Activated CD4-positive, alpha-beta T cell treated with anti-CD3 and anti-CD28 coated beads for 1 hour (primary cell): ENCODE data around the gene LRRC7.
"Not testable (repeated sequence)": the region's sequence is repeated elsewhere in the genome, so short reads cannot be mapped to it uniquely, and the experiment has no call there.

Experiments used
- DNase-seq: peaks from one replicate; pipeline ENCODE4 v3.0.0-alpha.2; 2020

Gene LRRC7

GRCh38 chr1:69702085-69702484 lies 134.4 kb downstream of the LRRC7 start:
- no peak for DNase-seq

- DNase-seq: no peak
Observed at GRCh38 chr1:69706473-69706872, 138.8 kb downstream of the LRRC7 start.

- DNase-seq: no peak
Observed at GRCh38 chr1:69707103-69707502, 139.4 kb downstream of the LRRC7 start.

- DNase-seq: no peak
Observed at GRCh38 chr1:69710484-69711189, 142.9 kb downstream of the LRRC7 start.

- no peak for DNase-seq
Observed at GRCh38 chr1:69711190-69711930, 143.6 kb downstream of the LRRC7 start.

GRCh38 chr1:69717834-69718233 lies 150.1 kb downstream of the LRRC7 start:
- DNase-seq: not testable (repeated sequence)

GRCh38 chr1:69728206-69728605 lies 160.5 kb downstream of the LRRC7 start:
- DNase-seq: no peak

GRCh38 chr1:69733061-69733460 lies 165.3 kb downstream of the LRRC7 start:
- DNase-seq: no peak

GRCh38 chr1:69737527-69738185 lies 169.9 kb downstream of the LRRC7 start:
- no peak for DNase-seq

- DNase-seq: no peak
Observed at GRCh38 chr1:69738458-69739250, 170.9 kb downstream of the LRRC7 start.

- DNase-seq: no peak
Observed at GRCh38 chr1:69739251-69739605, 171.5 kb downstream of the LRRC7 start.

- DNase-seq: no peak
Observed at GRCh38 chr1:69743146-69743545, 175.4 kb downstream of the LRRC7 start.

- no peak for DNase-seq
Observed at GRCh38 chr1:69744381-69744780, 176.7 kb downstream of the LRRC7 start.

GRCh38 chr1:69747207-69747606 lies 179.5 kb downstream of the LRRC7 start:
- no peak for DNase-seq

GRCh38 chr1:69750638-69751037 lies 182.9 kb downstream of the LRRC7 start:
- no peak for DNase-seq

- DNase-seq: no peak
Observed at GRCh38 chr1:69752831-69753230, 185.1 kb downstream of the LRRC7 start.

GRCh38 chr1:69754521-69754920 lies 186.8 kb downstream of the LRRC7 start:
- no peak for DNase-seq

GRCh38 chr1:69755647-69756046 lies 187.9 kb downstream of the LRRC7 start:
- no peak for DNase-seq

- DNase-seq: no peak
Observed at GRCh38 chr1:69765951-69766350, 198.2 kb downstream of the LRRC7 start.

- no peak for DNase-seq
Observed at GRCh38 chr1:69766431-69767180, 198.9 kb downstream of the LRRC7 start.

GRCh38 chr1:69776555-69776954 lies 208.8 kb downstream of the LRRC7 start:
- DNase-seq: no peak

GRCh38 chr1:69777423-69777822 lies 209.7 kb downstream of the LRRC7 start:
- no peak for DNase-seq

GRCh38 chr1:69777971-69778370 lies 210.2 kb downstream of the LRRC7 start:
- no peak for DNase-seq
